Activated CD8-positive, alpha-beta T cell treated with anti-CD3 and anti-CD28 coated beads, Interleukin-2, amount 10 ng/mL, durations not matched to agents 7 days and 5 days (primary cell): ENCODE results near the gene MT1E. TPM values are rescaled to one million over a fixed set of nuclear protein-coding genes. Genes with fewer than 3 reads are reported as not detected.

Source experiments
- ATAC-seq: fragments of 150-1000 bp; cut with Tn5 transposase; one replicate; pipeline ENCODE4 v1.10.0; 2021; ENCODE audit warnings: moderate library complexity
- CTCF ChIA-PET: fragments of 350-600 bp; sonication (Branson Sonifier 250); formaldehyde crosslinking; loops from one replicate; lab custom pipeline; 2021; ENCODE audit warnings: antibody characterized with exemption; lab: Charles Lee
- POLR2A ChIA-PET: fragments of 350-600 bp; sonication (Branson Sonifier 250); formaldehyde crosslinking; loops from one replicate; lab custom pipeline; 2021; ENCODE audit warnings: antibody characterized with exemption; lab: Charles Lee
- DNase-seq: peaks from one replicate; pipeline ENCODE4 v3.0.0-alpha.2; 2020
- H3K27ac Mint-ChIP-seq: one replicate; pipeline ENCODE4 v1.8.0; 2021; ENCODE audit warnings: mild to moderate bottlenecking, mixed read lengths
- H3K27me3 Mint-ChIP-seq: one replicate; pipeline ENCODE4 v1.8.0; 2021; ENCODE audit warnings: low read depth, mixed read lengths
- H3K36me3 Mint-ChIP-seq: one replicate; pipeline ENCODE4 v1.8.0; 2021; ENCODE audit warnings: low read depth, mixed read lengths
- H3K4me1 Mint-ChIP-seq: one replicate; pipeline ENCODE4 v1.8.0; 2021; ENCODE audit warnings: low read depth, mixed read lengths
- H3K4me3 Mint-ChIP-seq: one replicate; pipeline ENCODE4 v1.8.0; 2021; ENCODE audit warnings: mild to moderate bottlenecking, mixed read lengths
- H3K9me3 Mint-ChIP-seq: one replicate; pipeline ENCODE4 v1.8.0; 2022; ENCODE audit warnings: mixed read lengths; ENCODE audit not compliant: insufficient read depth
- total RNA-seq, 2 experiments: library from RNA; stranded (reverse); gene quantifications; one replicate each; pipeline ENCODE4 v1.2.3, GENCODE V29; 2021

Gene MT1E
- total RNA-seq, 2 experiments from 2014 or later = 65.0 to 74.8 TPM

- H3K4me3 Mint-ChIP-seq = peak overlapping the region; percentile 61
- H3K27ac Mint-ChIP-seq = peak overlapping the region; percentile 53
- peaks cover 33% of the 10 kb centered on the region for H3K27me3 Mint-ChIP-seq
- ChIA-PET POLR2A (interaction anchor here (0.6 to 1.0 kb wide), 5 partner anchors 8 to 90 kb away, joined by 3 to 4 read pairs (median 3); partner anchors contain the start of gene MT1G), CTCF (interaction anchor here (0.8 to 3.9 kb wide), 8 partner anchors 12 to 275 kb away, joined by 3 to 35 read pairs (median 3); no protein-coding TSS in a partner anchor)
- H3K36me3 Mint-ChIP-seq = no peaks in the 10 kb centered on the region
- H3K9me3 Mint-ChIP-seq = no peaks in the 10 kb centered on the region
- peak; percentile 73 for DNase-seq
- H3K4me1 Mint-ChIP-seq = peaks cover 33% of the 10 kb centered on the region
- peak; percentile 89 for ATAC-seq
Measured at GRCh38 chr16:56675685-56676210, 50.2 kb downstream of the MT1E start.

Other genes with a start within 250 kb of the MT1E start
- 10 to 100 TPM; 39.0 to 47.5 TPM for gene AMFR, start 200.2 kb upstream of the MT1E start, total RNA-seq
- 100 to 1,000 TPM; 237 TPM for gene NUDT21, start 174.4 kb upstream of the MT1E start, total RNA-seq
- 10 to 100 TPM; 41.8 to 42.0 TPM for gene OGFOD1, start 174.2 kb upstream of the MT1E start, total RNA-seq
- 1 to 10 TPM; 8.4 to 9.6 TPM for gene BBS2, start 105.8 kb upstream of the MT1E start, total RNA-seq
- gene MT4, start 60.7 kb upstream of the MT1E start, total RNA-seq = not detected
- gene MT3, start 36.3 kb upstream of the MT1E start, total RNA-seq = 1 to 10 TPM; 6.2 to 7.5 TPM
- gene MT2A, start 17.2 kb upstream of the MT1E start, total RNA-seq = 100 to 1,000 TPM; 186 to 210 TPM
- not detected for gene MT1M, start 6.9 kb downstream of the MT1E start, total RNA-seq
- not detected for gene MT1A, start 12.9 kb downstream of the MT1E start, total RNA-seq
- not detected for gene MT1B, start 26.1 kb downstream of the MT1E start, total RNA-seq
- 10 to 100 TPM; 25.8 to 28.0 TPM for gene MT1F, start 32.2 kb downstream of the MT1E start, total RNA-seq
- 10 to 100 TPM; 30.6 to 36.2 TPM for gene MT1G, start 42.3 kb downstream of the MT1E start, total RNA-seq
- gene MT1H, start 44.0 kb downstream of the MT1E start, total RNA-seq = 1 to 10 TPM in 1 of 2 experiments, under 1 TPM in 1; 0.84 to 1.9 TPM
- 10 to 100 TPM; 85.3 to 86.0 TPM for gene MT1X, start 56.7 kb downstream of the MT1E start, total RNA-seq
- 100 to 1,000 TPM; 129 to 143 TPM for gene NUP93, start 104.3 kb downstream of the MT1E start, total RNA-seq
- gene SLC12A3, start 239.4 kb downstream of the MT1E start, total RNA-seq = not detected